GM18951 (cell line): ENCODE measurements around the gene ASB1.
"Not testable (repeated sequence)": the region's sequence is repeated elsewhere in the genome, so short reads cannot be mapped to it uniquely, and the experiment has no call there.

Source experiments
- POLR2A ChIP-seq: IDR thresholded peaks from 4 replicates; pipeline ENCODE4 v1.6.1; 2011; ENCODE audit warnings: mild to moderate bottlenecking; ENCODE audit not compliant: insufficient read length, insufficient read depth; ENCODE audit errors: extremely low read depth
- in situ Hi-C: fragments of 300-500 bp; cut with MboI; formaldehyde crosslinking; loops from one replicate; pipeline ENCODE4 v1.12.0; 2022; ENCODE audit warnings: low sequenced_read_pairs, mixed read lengths, inconsistent platforms; ENCODE audit not compliant: unreplicated experiment

Gene ASB1

GRCh38 chr2:238434846-238435751 lies 8.4 kb downstream of the ASB1 start:
- in situ Hi-C loops = no loop called here

DNA sequence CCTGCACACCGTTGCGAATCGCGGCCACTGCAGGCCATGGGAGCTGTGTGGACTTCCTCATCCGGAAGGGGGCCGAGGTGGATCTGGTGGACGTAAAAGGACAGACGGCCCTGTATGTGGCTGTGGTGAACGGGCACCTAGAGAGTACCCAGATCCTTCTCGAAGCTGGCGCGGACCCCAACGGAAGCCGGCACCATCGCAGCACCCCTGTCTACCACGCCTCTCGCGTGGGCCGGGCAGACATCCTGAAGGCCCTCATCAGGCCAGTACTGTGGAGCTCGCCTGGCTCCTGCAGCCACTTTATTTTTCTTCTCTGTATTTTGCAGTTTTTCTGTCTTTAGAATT lies 9.0 kb downstream of the ASB1 start:
- in situ Hi-C loops = no loop called here
- no peak for TF ChIP-seq POLR2A

More at GRCh38 chr2:238434846-238435751, 8.4 kb downstream of the ASB1 start:
- no peak for TF ChIP-seq POLR2A

DNA sequence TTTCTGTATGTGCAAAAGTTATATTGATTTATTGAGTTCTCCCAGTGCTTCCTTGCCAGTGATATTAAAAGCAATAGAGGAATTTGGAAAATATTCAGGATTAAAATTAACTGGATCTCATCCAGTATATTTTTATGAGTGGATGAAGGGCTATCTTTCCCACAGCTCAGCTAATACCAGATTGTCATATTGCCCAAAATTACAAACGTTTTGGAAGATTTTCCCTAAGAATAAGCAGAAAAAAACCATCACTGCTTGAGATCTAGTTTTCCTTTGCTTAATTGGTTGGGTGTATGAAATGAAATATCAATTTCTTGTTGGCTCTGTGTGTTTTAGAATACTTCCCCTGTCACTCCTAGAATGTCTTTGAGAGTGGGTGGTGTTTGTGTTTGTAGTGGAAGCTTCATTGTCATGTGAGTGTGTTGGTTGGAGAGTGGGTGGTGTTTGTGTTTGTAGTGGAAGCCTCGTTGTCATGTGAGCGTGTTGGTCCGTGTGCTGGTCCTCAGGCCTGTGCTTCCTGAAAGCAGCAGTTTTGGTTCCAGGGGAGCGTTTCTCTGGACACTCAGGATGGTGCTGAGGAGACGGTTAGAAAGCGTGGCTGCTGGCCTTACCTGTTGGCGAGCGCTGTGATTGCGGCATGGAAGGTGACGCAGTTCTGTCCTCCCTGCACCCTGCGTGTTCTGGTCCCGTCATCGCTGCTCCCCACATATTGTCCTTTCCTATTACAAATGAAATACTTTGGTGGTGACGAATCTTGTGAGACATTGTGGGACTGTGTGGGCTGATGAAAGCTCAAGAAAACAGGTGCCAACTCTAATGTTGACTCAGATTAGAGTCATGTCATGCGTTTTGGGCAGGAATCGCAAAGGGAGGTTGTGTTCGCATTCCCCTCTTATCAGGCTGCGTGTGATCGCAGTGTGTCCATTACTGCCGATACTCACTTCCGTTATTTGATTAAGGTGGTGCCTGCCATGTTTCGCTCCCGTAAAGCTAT lies 12.4 kb downstream of the ASB1 start:
- TF ChIP-seq POLR2A = no peak
- in situ Hi-C loops = no loop called here

GRCh38 chr2:238439917-238440316 lies 13.2 kb downstream of the ASB1 start:
- no peak for TF ChIP-seq POLR2A
- in situ Hi-C loops = no loop called here

- in situ Hi-C loops = no loop called here
These were observed 13.6 kb downstream of the ASB1 start for GRCh38 chr2:238440331-238440730.

GRCh38 chr2:238440767-238441166 lies 14.0 kb downstream of the ASB1 start:
- no peak for TF ChIP-seq POLR2A
- in situ Hi-C loops = no loop called here

More at GRCh38 chr2:238440331-238440730, 13.6 kb downstream of the ASB1 start:
- TF ChIP-seq POLR2A = no peak

DNA sequence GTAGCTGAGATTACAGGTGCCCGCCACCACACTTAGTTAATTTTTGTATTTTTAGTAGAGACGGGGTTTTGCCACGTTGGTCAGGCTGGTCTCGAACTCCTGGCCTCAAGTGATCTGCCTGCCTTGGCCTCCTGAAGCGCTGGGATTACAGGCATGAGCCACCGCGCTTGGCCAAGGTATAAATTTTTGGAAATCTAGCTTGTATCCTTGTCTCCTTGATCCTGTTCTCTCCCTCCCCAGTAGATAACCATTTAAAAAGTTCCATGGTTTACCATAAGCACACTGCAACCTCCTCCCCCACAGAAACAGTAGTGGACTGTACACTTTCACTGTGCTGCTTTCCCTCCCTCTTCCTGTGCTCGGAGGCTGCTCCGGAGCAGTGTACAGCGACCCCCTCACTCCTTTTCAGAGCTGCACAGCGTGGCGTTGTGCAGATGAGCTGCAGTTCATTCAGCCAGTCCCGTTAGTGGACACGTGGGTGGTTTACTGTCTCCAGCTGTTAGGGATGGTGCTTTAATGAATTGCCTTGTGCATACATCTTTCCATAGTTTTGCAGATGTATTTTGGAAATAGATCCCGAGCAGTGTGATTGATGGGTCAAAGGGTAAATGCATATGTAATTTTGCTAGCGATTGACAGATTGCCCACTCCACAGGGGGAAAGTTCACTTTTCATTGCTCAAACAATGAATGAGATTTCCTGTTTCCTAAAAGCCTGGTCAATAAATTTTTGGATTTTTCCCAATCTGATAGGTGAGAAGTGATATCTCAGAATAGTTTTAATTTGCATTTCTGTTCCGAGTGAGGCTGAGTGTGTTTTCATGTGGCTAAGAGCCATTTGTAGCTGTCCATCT lies 14.8 kb downstream of the ASB1 start:
- TF ChIP-seq POLR2A = no peak
- in situ Hi-C loops = no loop called here

GRCh38 chr2:238442257-238442656 lies 15.5 kb downstream of the ASB1 start:
- in situ Hi-C loops = not testable (repeated sequence)

- in situ Hi-C loops = no loop called here
- no peak for TF ChIP-seq POLR2A
These were observed 17.5 kb downstream of the ASB1 start for GRCh38 chr2:238444242-238444641.

DNA sequence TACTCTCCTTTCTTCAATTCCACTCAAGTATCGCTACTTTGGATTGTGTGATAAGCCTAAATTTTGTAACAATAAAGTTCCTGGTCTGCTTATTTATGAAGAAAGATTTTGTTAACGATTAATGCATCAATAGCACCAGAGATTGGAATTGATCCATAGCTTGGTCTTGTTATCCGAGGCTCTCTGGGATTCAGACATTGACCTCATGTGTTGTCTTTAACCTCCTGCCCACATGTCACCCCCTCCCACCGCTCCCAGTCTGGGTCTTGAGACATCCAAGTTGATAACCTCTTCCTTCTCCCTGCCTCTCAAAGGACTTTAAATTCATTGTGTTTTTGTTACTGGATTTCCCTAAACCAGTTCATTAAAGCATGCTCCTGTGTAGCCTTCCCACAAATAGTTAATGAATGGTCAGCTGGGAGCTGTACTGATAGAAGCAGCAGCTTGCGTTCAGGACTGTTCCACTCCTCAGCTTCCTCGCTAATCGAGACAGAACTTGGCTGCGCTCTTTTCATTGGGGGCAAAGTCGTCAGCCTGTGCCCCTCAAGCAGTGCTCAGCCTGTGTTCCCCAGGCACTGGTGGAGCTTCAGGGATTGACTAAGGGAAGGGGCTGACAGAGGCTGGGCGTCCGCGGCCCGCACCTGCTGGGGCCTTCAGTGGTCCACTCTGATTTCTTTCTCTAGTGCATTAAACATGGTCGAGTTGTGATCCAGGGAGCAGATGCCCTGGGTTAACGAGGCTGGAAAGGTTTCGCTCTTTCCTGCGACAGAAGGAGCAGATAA lies 18.9 kb downstream of the ASB1 start:
- TF ChIP-seq POLR2A = no peak
- in situ Hi-C loops = no loop called here

GRCh38 chr2:238446371-238446770 lies 19.6 kb downstream of the ASB1 start:
- no peak for TF ChIP-seq POLR2A
- in situ Hi-C loops = no loop called here
